GM19328 (cell line): ENCODE results near the gene RNF220.
"Not testable (repeated sequence)": the region's sequence is repeated elsewhere in the genome, so short reads cannot be mapped to it uniquely, and the experiment has no call there.

Experiments
- ATAC-seq: cut with Tn5 transposase; IDR thresholded peaks from one replicate; pipeline ENCODE4 v1.9.1; 2021; ENCODE audit warnings: mild to moderate bottlenecking, moderate library complexity; ENCODE audit not compliant: unreplicated experiment

The RNF220 gene

GRCh38 chr1:44544960-44545359, 139.9 kb downstream of the RNF220 start:
- ATAC-seq = no peak

- ATAC-seq = no peak
These were observed 140.9 kb downstream of the RNF220 start for GRCh38 chr1:44545961-44546360.

- no peak for ATAC-seq
These were observed 141.5 kb downstream of the RNF220 start for GRCh38 chr1:44546403-44547053.

GRCh38 chr1:44547361-44547760, 142.3 kb downstream of the RNF220 start:
- ATAC-seq = no peak

GRCh38 chr1:44547837-44548236, 142.8 kb downstream of the RNF220 start:
- ATAC-seq = no peak

- no peak for ATAC-seq
These were observed 144.5 kb downstream of the RNF220 start for GRCh38 chr1:44549510-44549909.

- no peak for ATAC-seq
These were observed 148.2 kb downstream of the RNF220 start for GRCh38 chr1:44553127-44553758.

GRCh38 chr1:44553771-44554170, 148.7 kb downstream of the RNF220 start:
- no peak for ATAC-seq

- no peak for ATAC-seq
These were observed 149.7 kb downstream of the RNF220 start for GRCh38 chr1:44554706-44555105.

GRCh38 chr1:44557778-44558177, 152.7 kb downstream of the RNF220 start:
- ATAC-seq = no peak

- no peak for ATAC-seq
These were observed 153.8 kb downstream of the RNF220 start for GRCh38 chr1:44558883-44559282.

GRCh38 chr1:44559330-44559729, 154.3 kb downstream of the RNF220 start:
- ATAC-seq = no peak

- no peak for ATAC-seq
These were observed 154.9 kb downstream of the RNF220 start for GRCh38 chr1:44559913-44560312.

GRCh38 chr1:44560696-44561095, 155.6 kb downstream of the RNF220 start:
- ATAC-seq = not testable (repeated sequence)

- ATAC-seq = no peak
These were observed 160.2 kb downstream of the RNF220 start for GRCh38 chr1:44565259-44565750.

GRCh38 chr1:44565833-44566232, 160.8 kb downstream of the RNF220 start:
- no peak for ATAC-seq

- ATAC-seq = no peak
These were observed 161.4 kb downstream of the RNF220 start for GRCh38 chr1:44566281-44567046.

- ATAC-seq = no peak
These were observed 163.3 kb downstream of the RNF220 start for GRCh38 chr1:44568128-44568900.

- ATAC-seq = no peak
These were observed 164.4 kb downstream of the RNF220 start for GRCh38 chr1:44569491-44569890.

GRCh38 chr1:44571712-44572571, 166.9 kb downstream of the RNF220 start:
- no peak for ATAC-seq
